Breast epithelium (tissue), 3 donors: ENCODE results near the gene RPS10.

Experiments
- CTCF ChIP-seq, 3 donors: fragments of 450-650 bp; IDR thresholded peaks; one replicate each; pipeline ENCODE4 v1.5.1; 2016 to 2017; ENCODE audit warnings: antibody characterized with exemption in 3 of 3, mild to moderate bottlenecking in 3 of 3, moderate library complexity in 3 of 3
- POLR2A ChIP-seq: fragments of 450-650 bp; IDR thresholded peaks from one replicate; pipeline ENCODE4 v1.6.1; 2016; ENCODE audit warnings: antibody characterized with exemption, mild to moderate bottlenecking, moderate library complexity

DNA sequence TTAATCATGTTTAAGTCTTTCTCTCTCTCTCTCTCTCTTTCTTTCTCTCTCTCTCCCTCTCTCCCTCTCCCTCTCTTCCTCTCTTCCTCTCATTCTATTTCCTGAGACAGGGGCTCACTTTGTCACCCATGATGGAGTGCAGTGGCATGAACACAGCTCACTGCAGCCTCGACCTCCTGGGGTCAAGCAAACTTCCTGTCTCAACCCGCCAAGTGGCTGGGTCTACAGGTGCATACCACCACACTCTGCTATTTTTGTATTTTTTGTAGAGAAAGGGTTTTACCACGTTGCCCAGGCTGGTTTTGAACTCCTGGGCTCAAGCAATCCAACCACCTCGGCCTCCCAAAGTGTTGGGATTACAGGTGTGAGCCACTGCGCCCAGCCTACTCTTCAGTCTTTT lies 15.7 kb upstream of the RPS10 start:
- TF ChIP-seq CTCF (IDR thresholded peaks at IDR 0.05) = no peak
- no peak for TF ChIP-seq POLR2A
